Measurements from ENCODE around the gene SLC27A6.

SLC27A6 gene

GRCh38 chr5:129061849-129062248 lies 96.6 kb downstream of the SLC27A6 start:
- TF ChIP-seq, protein P1, sequence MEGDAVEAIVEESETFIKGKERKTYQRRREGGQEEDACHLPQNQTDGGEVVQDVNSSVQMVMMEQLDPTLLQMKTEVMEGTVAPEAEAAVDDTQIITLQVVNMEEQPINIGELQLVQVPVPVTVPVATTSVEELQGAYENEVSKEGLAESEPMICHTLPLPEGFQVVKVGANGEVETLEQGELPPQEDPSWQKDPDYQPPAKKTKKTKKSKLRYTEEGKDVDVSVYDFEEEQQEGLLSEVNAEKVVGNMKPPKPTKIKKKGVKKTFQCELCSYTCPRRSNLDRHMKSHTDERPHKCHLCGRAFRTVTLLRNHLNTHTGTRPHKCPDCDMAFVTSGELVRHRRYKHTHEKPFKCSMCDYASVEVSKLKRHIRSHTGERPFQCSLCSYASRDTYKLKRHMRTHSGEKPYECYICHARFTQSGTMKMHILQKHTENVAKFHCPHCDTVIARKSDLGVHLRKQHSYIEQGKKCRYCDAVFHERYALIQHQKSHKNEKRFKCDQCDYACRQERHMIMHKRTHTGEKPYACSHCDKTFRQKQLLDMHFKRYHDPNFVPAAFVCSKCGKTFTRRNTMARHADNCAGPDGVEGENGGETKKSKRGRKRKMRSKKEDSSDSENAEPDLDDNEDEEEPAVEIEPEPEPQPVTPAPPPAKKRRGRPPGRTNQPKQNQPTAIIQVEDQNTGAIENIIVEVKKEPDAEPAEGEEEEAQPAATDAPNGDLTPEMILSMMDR (IDR thresholded peaks at IDR 0.05) = no peak

DNA sequence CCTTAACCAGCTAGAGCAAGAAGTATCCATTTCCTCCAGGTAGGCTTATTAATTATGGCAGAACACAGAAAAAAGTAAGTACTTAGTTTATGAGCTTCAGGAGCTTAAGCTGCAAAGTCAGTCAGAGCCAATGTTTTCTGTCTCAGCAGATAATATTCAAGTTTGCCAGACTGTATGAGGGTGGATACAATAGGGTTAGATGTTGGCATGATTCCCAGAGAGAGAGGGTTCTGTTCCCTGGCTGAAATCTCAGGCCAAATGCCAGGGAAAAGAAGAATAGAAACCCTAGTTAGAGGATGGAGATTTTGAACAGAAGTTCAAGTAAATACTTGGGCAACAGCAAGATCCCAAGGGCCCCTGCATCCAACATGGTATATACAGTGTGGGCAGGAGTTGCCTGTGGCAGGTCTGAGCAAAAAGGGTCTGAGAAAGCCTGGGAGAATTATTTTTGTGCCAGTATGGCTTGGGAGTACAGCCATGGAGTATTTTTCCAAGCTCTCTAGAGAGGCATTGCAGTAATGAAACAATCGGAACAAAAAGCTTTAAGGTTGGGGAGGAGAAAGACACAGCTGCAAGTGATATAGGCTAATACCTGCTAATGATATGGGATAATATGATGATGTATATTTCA lies 98.3 kb downstream of the SLC27A6 start:
- TF ChIP-seq, protein P1 (IDR thresholded peaks at IDR 0.05) = no peak

DNA sequence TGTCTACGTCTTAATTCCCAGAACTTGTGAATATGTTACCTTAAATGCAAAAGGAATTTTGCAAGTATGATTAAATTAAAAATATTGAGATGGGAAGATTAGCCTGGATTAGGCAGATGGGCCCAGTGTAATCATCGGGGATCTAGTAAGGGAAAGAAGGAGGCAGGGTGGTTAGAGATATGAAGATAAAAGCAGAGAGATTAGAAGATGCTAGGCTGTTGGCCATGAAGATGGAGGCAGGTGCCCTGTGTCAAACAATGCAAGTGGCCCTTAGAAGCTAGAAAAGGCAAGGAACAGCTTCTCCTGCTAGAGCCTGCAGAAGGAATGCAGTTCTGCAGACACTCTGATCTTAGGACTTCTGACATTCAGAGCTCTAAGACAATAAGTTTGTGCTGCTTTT lies 100.4 kb downstream of the SLC27A6 start:
- TF ChIP-seq, protein P1 (IDR thresholded peaks at IDR 0.05) = no peak

GRCh38 chr5:129067745-129068144 lies 102.5 kb downstream of the SLC27A6 start:
- TF ChIP-seq, protein P1 (IDR thresholded peaks at IDR 0.05) = no peak

GRCh38 chr5:129069292-129069691 lies 104.0 kb downstream of the SLC27A6 start:
- TF ChIP-seq, protein P1 (IDR thresholded peaks at IDR 0.05) = no peak

DNA sequence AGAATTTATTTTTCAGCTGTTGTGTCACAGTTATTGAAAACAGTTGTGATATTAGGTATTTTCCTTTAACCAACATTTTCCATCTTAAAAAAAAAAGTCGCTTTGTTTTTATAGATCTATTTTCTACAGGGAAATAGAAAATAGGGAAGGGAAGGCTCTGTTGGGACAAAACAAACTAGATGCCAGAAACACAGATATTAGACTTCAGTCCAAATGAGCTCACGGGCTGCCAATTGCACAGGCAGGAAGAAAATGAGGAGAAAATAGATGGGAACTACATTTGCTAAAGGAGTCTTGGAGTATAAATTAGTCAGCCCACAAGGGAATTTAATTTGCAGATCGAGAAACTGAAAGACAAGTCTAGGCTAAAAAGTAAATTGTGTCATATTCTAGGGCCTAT lies 107.8 kb downstream of the SLC27A6 start:
- TF ChIP-seq, protein P1 (IDR thresholded peaks at IDR 0.05) = no peak

GRCh38 chr5:129074903-129075302 lies 109.6 kb downstream of the SLC27A6 start:
- TF ChIP-seq, protein P1 (IDR thresholded peaks at IDR 0.05) = no peak
